ENCODE data around the gene THEM5.

The THEM5 gene

GRCh38 chr1:151838222-151839081 is 15.1 kb downstream of the THEM5 start:
- no peak for DNase-seq

GRCh38 chr1:151837884-151838221 is 15.7 kb downstream of the THEM5 start:
- no peak for DNase-seq

GRCh38 chr1:151837197-151837596 is 16.3 kb downstream of the THEM5 start:
- DNase-seq = no peak

GRCh38 chr1:151835596-151835995 is 17.9 kb downstream of the THEM5 start:
- no peak for DNase-seq

- DNase-seq = no peak
Measured at GRCh38 chr1:151834239-151834638, 19.3 kb downstream of the THEM5 start.

- DNase-seq = no peak
Measured at GRCh38 chr1:151833172-151833900, 20.2 kb downstream of the THEM5 start.

- DNase-seq = peak; percentile 94
Measured at GRCh38 chr1:151832318-151832980, 21.1 kb downstream of the THEM5 start.

- DNase-seq = peak; percentile 51
Measured at GRCh38 chr1:151831605-151832004, 21.9 kb downstream of the THEM5 start, which contains the start of gene RORC. RORC (minus strand) TSS chr1:151831802; CDS start chr1:151831764, 38 bp downstream.

GRCh38 chr1:151831256-151831591 is 22.3 kb downstream of the THEM5 start:
- no peak for DNase-seq

GRCh38 chr1:151830055-151830454 is 23.5 kb downstream of the THEM5 start:
- DNase-seq = no peak

- DNase-seq = no peak
Measured at GRCh38 chr1:151829352-151830046, 24.0 kb downstream of the THEM5 start.

GRCh38 chr1:151828921-151829320 is 24.6 kb downstream of the THEM5 start:
- no peak for DNase-seq

GRCh38 chr1:151827853-151828252 is 25.7 kb downstream of the THEM5 start:
- no peak for DNase-seq

GRCh38 chr1:151825751-151826660 is 27.5 kb downstream of the THEM5 start:
- DNase-seq = no peak

GRCh38 chr1:151825204-151825603 is 28.3 kb downstream of the THEM5 start:
- DNase-seq = no peak

- DNase-seq = no peak
Measured at GRCh38 chr1:151823175-151823574, 30.3 kb downstream of the THEM5 start.

GRCh38 chr1:151822404-151822803 is 31.1 kb downstream of the THEM5 start:
- no peak for DNase-seq

GRCh38 chr1:151820940-151821339 is 32.6 kb downstream of the THEM5 start:
- DNase-seq = peak; percentile 82

- DNase-seq = no peak
Measured at GRCh38 chr1:151819976-151820623, 33.4 kb downstream of the THEM5 start.

- no peak for DNase-seq
Measured at GRCh38 chr1:151819227-151819835, 34.2 kb downstream of the THEM5 start.

- peak; percentile 26 for DNase-seq
Measured at GRCh38 chr1:151817353-151817730, 36.2 kb downstream of the THEM5 start.

Data from NCI-H510A (cell line).